ENCODE measurements around the gene SPECC1. TPM values are rescaled to one million over a fixed set of nuclear protein-coding genes. Genes with fewer than 3 reads are reported as not detected.

The SPECC1 gene
- total and polyA plus RNA-seq, 2 donors (not counting 3 experiments of a cell fraction or from before 2014, with no cell fraction given): 5.3 to 20.4 TPM

GRCh38 chr17:20189979-20190378 lies 180.8 kb downstream of the SPECC1 start:
- Histone ChIP-seq H3K4me3 (replicated peaks in 1 of 3; ENCODE audit: insufficient read depth in 1 of 3, low read depth in 1 of 3, low read length in 3 of 3) (no peak overlapping the region), H3K9me1 (replicated peaks; ENCODE audit: control insufficient read depth, extremely low read depth, insufficient read depth, low read length) (no peaks in the 10 kb centered on the region), H3K9ac (replicated peaks; ENCODE audit: extremely low read depth, insufficient read depth, low read length) (no peak overlapping the region), H3K27ac (ENCODE audit: insufficient read depth, low read depth, low read length) (no peak overlapping the region), H2AFZ (ENCODE audit: low read depth, low read length) (no peak overlapping the region), H3K4me1 (ENCODE audit: control insufficient read depth, extremely low read depth, insufficient read depth, low read length) (no peaks in the 10 kb centered on the region), H3K9me3 (replicated peaks; ENCODE audit: control insufficient read depth, insufficient read depth, low read length) (no peaks in the 10 kb centered on the region), H3K4me2 (ENCODE audit: insufficient read depth, low read length) (no peak overlapping the region), H3K36me3 (ENCODE audit: control insufficient read depth in 2 of 2, extremely low read depth in 1 of 2, insufficient read depth in 2 of 2, low read length in 2 of 2) (no peaks in the 10 kb centered on the region), H3K79me2 (ENCODE audit: control insufficient read depth, insufficient read depth, low read length) (no peaks in the 10 kb centered on the region), H4K20me1 (replicated peaks; ENCODE audit: control insufficient read depth, extremely low read depth, insufficient read depth, low read length) (no peaks in the 10 kb centered on the region), H3K27me3 (ENCODE audit: control insufficient read depth in 2 of 2, insufficient read depth in 2 of 2, low read length in 2 of 2) (no peaks in the 10 kb centered on the region)
- no peak for FAIRE-seq
- POLR2A ChIA-PET: no interaction called here
- dilution Hi-C loops (cut with MboI; ENCODE audit: extremely low pct_ligation_motif_present, low sequenced_read_pairs): no loop called here
- DNase-seq (ENCODE audit: low read depth, low spot score): no peak
- intact Hi-C loops (cut with micrococcal nuclease): no loop called here
- BruUV-seq (replicated peaks): no TSS peak
- CTCF ChIA-PET: no interaction called here
- no peak for TF ChIP-seq JUN (IDR thresholded peaks at IDR 0.05; ENCODE audit: borderline replicate concordance, insufficient read depth, insufficient read length, low read depth)

DNA sequence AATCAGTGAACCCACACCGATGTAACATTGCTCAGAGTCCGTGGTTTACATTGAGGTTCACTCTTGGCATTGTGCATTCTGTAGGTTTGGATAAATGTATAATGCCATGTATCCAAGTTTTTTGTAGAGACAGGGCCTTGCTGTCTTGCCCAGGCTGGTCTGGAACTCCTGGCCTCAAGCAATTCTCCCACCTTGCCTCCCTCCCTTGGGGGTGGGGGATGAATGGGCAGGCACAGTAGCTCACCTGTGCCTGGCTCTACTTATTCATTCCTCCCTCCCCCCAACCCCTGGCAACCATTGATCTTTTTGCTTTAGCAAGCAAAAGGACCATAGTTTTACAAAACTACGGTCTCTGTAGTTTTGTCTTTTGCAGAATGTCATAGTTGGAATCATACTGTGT lies 181.4 kb downstream of the SPECC1 start:
- Histone ChIP-seq H3K36me3 (ENCODE audit: control insufficient read depth in 2 of 2, extremely low read depth in 1 of 2, insufficient read depth in 2 of 2, low read length in 2 of 2) (no peaks in the 10 kb centered on the region), H4K20me1 (replicated peaks; ENCODE audit: control insufficient read depth, extremely low read depth, insufficient read depth, low read length) (no peaks in the 10 kb centered on the region), H3K4me2 (ENCODE audit: insufficient read depth, low read length) (no peak overlapping the region), H3K4me1 (ENCODE audit: control insufficient read depth, extremely low read depth, insufficient read depth, low read length) (no peaks in the 10 kb centered on the region), H3K4me3 (replicated peaks in 1 of 3; ENCODE audit: insufficient read depth in 1 of 3, low read depth in 1 of 3, low read length in 3 of 3) (no peak overlapping the region), H3K27me3 (ENCODE audit: control insufficient read depth in 2 of 2, insufficient read depth in 2 of 2, low read length in 2 of 2) (no peaks in the 10 kb centered on the region), H3K9me1 (replicated peaks; ENCODE audit: control insufficient read depth, extremely low read depth, insufficient read depth, low read length) (no peaks in the 10 kb centered on the region), H2AFZ (ENCODE audit: low read depth, low read length) (no peak overlapping the region), H3K9ac (replicated peaks; ENCODE audit: extremely low read depth, insufficient read depth, low read length) (no peak overlapping the region), H3K9me3 (replicated peaks; ENCODE audit: control insufficient read depth, insufficient read depth, low read length) (no peaks in the 10 kb centered on the region), H3K79me2 (ENCODE audit: control insufficient read depth, insufficient read depth, low read length) (no peaks in the 10 kb centered on the region), H3K27ac (ENCODE audit: insufficient read depth, low read depth, low read length) (no peak overlapping the region)
- CTCF ChIA-PET: no interaction called here
- TF ChIP-seq EZH2 (IDR thresholded peaks at IDR 0.05; ENCODE audit: borderline replicate concordance, low read depth, low read length, severe bottlenecking): no peak
- no peak for TF ChIP-seq FOS (IDR thresholded peaks at IDR 0.05; ENCODE audit: borderline replicate concordance, insufficient read depth, low read length)
- no peak for TF ChIP-seq POLR2AphosphoS5 (IDR thresholded peaks at IDR 0.05; ENCODE audit: insufficient read depth, low read depth, low read length)
- no peak for TF ChIP-seq JUN (IDR thresholded peaks at IDR 0.05; ENCODE audit: borderline replicate concordance, insufficient read depth, insufficient read length, low read depth)
- TF ChIP-seq MYC (IDR thresholded peaks at IDR 0.05; ENCODE audit: low read depth, low read length): no peak
- no peak for TF ChIP-seq POLR2A (IDR thresholded peaks at IDR 0.05; ENCODE audit: low read depth, low read length)
- no peak for TF ChIP-seq CTCF (IDR thresholded peaks at IDR 0.05; ENCODE audit: extremely low read depth in 1 of 2, insufficient read depth in 1 of 2, low read depth in 1 of 2, low read length in 2 of 2)
- no peak for TF ChIP-seq GATA2 (IDR thresholded peaks at IDR 0.05; ENCODE audit: insufficient read depth, insufficient read length, low read depth, low read length)
- no peak for TF ChIP-seq MAX (IDR thresholded peaks at IDR 0.05; ENCODE audit: insufficient read depth, insufficient read length)
- dilution Hi-C loops (cut with MboI; ENCODE audit: extremely low pct_ligation_motif_present, low sequenced_read_pairs): no loop called here
- POLR2A ChIA-PET: no interaction called here
- FAIRE-seq (no peak), DNase-seq (ENCODE audit: low read depth, low spot score) (no peak)
- no TSS peak for BruUV-seq (replicated peaks)
- intact Hi-C loops (cut with micrococcal nuclease): no loop called here
